Sigmoid colon (tissue), 4 donors: ENCODE results near the gene CNN3.

Experiments used
- EP300 ChIP-seq, 4 donors: sonication (generic); formaldehyde crosslinking; IDR thresholded peaks; one replicate each; pipeline ENCODE4 v1.6.1; 2017; ENCODE audit warnings: antibody characterized with exemption in 4 of 4
- POLR2A ChIP-seq, 2 donors: fragments of 450-650 bp; IDR thresholded peaks; one replicate each; pipeline ENCODE4 v1.6.1; 2016; ENCODE audit warnings: antibody characterized with exemption in 2 of 2, mild to moderate bottlenecking in 2 of 2, moderate library complexity in 2 of 2

DNA sequence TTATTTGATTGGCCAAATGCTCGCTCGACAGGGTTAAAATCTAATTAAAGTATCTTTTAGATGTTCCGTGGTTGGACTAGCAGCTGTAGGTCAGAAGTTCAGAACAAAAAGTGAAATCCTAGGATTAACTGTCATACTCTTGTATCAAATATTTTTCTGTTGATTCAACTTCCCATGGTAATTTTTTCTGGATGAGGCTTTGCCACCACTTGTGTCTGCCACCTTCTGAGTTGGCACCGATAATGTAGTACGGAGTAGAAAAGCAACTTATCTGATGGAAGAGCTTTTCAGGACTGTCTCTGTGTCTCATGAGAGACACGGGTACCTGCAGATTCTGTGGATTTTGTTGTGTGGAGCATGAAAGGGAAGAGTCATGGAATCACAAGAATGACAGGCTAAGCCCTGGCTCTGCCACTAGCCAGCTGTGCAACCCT, 44.6 kb upstream of the CNN3 start:
- TF ChIP-seq EP300 (IDR thresholded peaks at IDR 0.05) (no peak), POLR2A (IDR thresholded peaks at IDR 0.05) (no peak)
